GM23338 (cell line): ENCODE data around the gene PRODH2. TPM values are rescaled to one million over a fixed set of nuclear protein-coding genes. Genes with fewer than 3 reads are reported as not detected.

ENCODE experiments used
- ATAC-seq: fragments of 200-7000 bp; cut with Tn5 transposase; 3 replicates; pipeline ENCODE4 v1.9.1; 2020
- DNase-seq: peaks from one replicate; pipeline ENCODE4 v3.0.0-alpha.2; 2015; ENCODE audit warnings: low spot score
- H2AFZ ChIP-seq: fragments of 200-600 bp; sonication (generic); 2 replicates; pipeline ENCODE4 v1.8.0; 2016; ENCODE audit warnings: antibody characterized with exemption, mild to moderate bottlenecking, moderate library complexity
- H3F3A ChIP-seq: fragments of 200-600 bp; sonication (generic); replicated peaks from 2 replicates; pipeline ENCODE4 v1.8.0; 2017; ENCODE audit warnings: antibody characterized with exemption, mixed run types, low read depth
- H3K27ac ChIP-seq: fragments of 200-600 bp; sonication (generic); 2 replicates; pipeline ENCODE4 v1.6.1; 2016; ENCODE audit warnings: low read depth
- H3K27me3 ChIP-seq: fragments of 200-600 bp; sonication (generic); 2 replicates; pipeline ENCODE4 v1.8.0; 2016; ENCODE audit warnings: mild to moderate bottlenecking, mixed run types, moderate library complexity; ENCODE audit not compliant: insufficient read depth
- H3K36me3 ChIP-seq: fragments of 200-600 bp; sonication (generic); 2 replicates; pipeline ENCODE4 v1.8.0; 2016; ENCODE audit warnings: mild to moderate bottlenecking; ENCODE audit not compliant: insufficient read depth
- H3K4me1 ChIP-seq: fragments of 200-600 bp; sonication (generic); 2 replicates; pipeline ENCODE4 v1.8.0; 2016; ENCODE audit warnings: mild to moderate bottlenecking, moderate library complexity; ENCODE audit not compliant: insufficient read depth
- H3K4me2 ChIP-seq: fragments of 200-600 bp; sonication (generic); 2 replicates; pipeline ENCODE4 v1.7.1; 2017; ENCODE audit warnings: mixed run types
- H3K4me3 ChIP-seq: fragments of 200-600 bp; sonication (generic); 2 replicates; pipeline ENCODE4 v1.6.1; 2016; ENCODE audit warnings: mixed run types
- H3K79me2 ChIP-seq: fragments of 200-600 bp; sonication (generic); replicated peaks from 2 replicates; pipeline ENCODE4 v1.8.0; 2017; ENCODE audit warnings: mild to moderate bottlenecking; ENCODE audit not compliant: insufficient read depth
- H3K9me2 ChIP-seq: fragments of 200-600 bp; sonication (generic); 2 replicates; pipeline ENCODE4 v1.8.0; 2017; ENCODE audit not compliant: insufficient read depth
- H4K20me1 ChIP-seq: fragments of 200-600 bp; sonication (generic); replicated peaks from 2 replicates; pipeline ENCODE4 v1.8.0; 2017; ENCODE audit warnings: mild to moderate bottlenecking; ENCODE audit not compliant: insufficient read depth
- H3K27ac Mint-ChIP-seq: 2 replicates; pipeline ENCODE4 v1.8.0; 2020; ENCODE audit warnings: inconsistent platforms, mild to moderate bottlenecking, moderate library complexity, mixed read lengths
- H3K27me3 Mint-ChIP-seq: 3 replicates; pipeline ENCODE4 v1.8.0; 2022; ENCODE audit warnings: low read depth, mild to moderate bottlenecking, moderate library complexity, mixed read lengths, inconsistent platforms; ENCODE audit not compliant: insufficient read depth, poor library complexity
- H3K36me3 Mint-ChIP-seq: 3 replicates; pipeline ENCODE4 v1.8.0; 2021; ENCODE audit warnings: low read depth, mild to moderate bottlenecking, inconsistent platforms, moderate library complexity, mixed read lengths
- H3K4me1 Mint-ChIP-seq: 3 replicates; pipeline ENCODE4 v1.8.0; 2020; ENCODE audit warnings: mild to moderate bottlenecking, inconsistent platforms, mixed read lengths
- H3K4me3 Mint-ChIP-seq: 3 replicates; pipeline ENCODE4 v1.8.0; 2021; ENCODE audit warnings: moderate library complexity, mild to moderate bottlenecking, inconsistent platforms, mixed read lengths
- H3K9me3 Mint-ChIP-seq: 3 replicates; pipeline ENCODE4 v1.8.0; 2020; ENCODE audit warnings: moderate library complexity, mild to moderate bottlenecking, inconsistent platforms, mixed read lengths
- CREB1 ChIP-seq: fragments of 250-450 bp; sonication (Bioruptor Pico); IDR thresholded peaks from 2 replicates; pipeline ENCODE4 v1.5.0; 2020; ENCODE audit warnings: low read depth, mild to moderate bottlenecking, moderate library complexity
- EZH2 ChIP-seq: fragments of 200-600 bp; sonication (generic); IDR thresholded peaks from one replicate; pipeline ENCODE4 v1.8.0; 2017; ENCODE audit warnings: antibody characterized with exemption, mild to moderate bottlenecking, low read depth; ENCODE audit not compliant: unreplicated experiment
- EZH2phosphoT487 ChIP-seq: fragments of 200-600 bp; sonication (generic); IDR thresholded peaks from one replicate; pipeline ENCODE4 v1.8.1; 2018; ENCODE audit warnings: antibody characterized with exemption; ENCODE audit not compliant: unreplicated experiment
- JUNB ChIP-seq: IDR thresholded peaks from one replicate; pipeline ENCODE4 v1.6.1; 2016; ENCODE audit warnings: antibody characterized with exemption; ENCODE audit not compliant: unreplicated experiment
- NANOG ChIP-seq: IDR thresholded peaks from 2 replicates; pipeline ENCODE4 v1.6.1; 2016; ENCODE audit warnings: antibody characterized with exemption, borderline replicate concordance
- STAT1 ChIP-seq: IDR thresholded peaks from one replicate; pipeline ENCODE4 v1.6.1; 2016; ENCODE audit warnings: antibody characterized with exemption; ENCODE audit not compliant: unreplicated experiment
- ZNF331 ChIP-seq: fragments of 250-450 bp; sonication (Bioruptor Pico); IDR thresholded peaks from 2 replicates; pipeline ENCODE4 v1.5.0; 2020; ENCODE audit warnings: low read depth, mild to moderate bottlenecking, moderate library complexity
- polyA plus RNA-seq: library from polyadenylated mRNA; unstranded; fragments of >200 nt; fragmentation: Nextera tagmentation; extraction: Ambion mirVana; gene quantifications from 2 replicates; pipeline ENCODE4 v1.2.1, GENCODE V29; 2016
- total RNA-seq: library from RNA; depleted of rRNA; stranded (reverse); fragments of >200 nt; shearing (Covaris generic); gene quantifications from 2 replicates; pipeline ENCODE4 v1.2.3, GENCODE V29; 2014
- TF ChIP-seq, protein P1 (sequence below), 2 experiments: fragments of 200-600 bp in 1 of 2; sonication (generic) in 1 of 2; conservative IDR thresholded peaks; 2 replicates each; pipeline versions ENCODE4 v1.5.1 to v1.6.1; 2016 to 2017; ENCODE audit warnings: antibody characterized with exemption in 2 of 2, low read depth in 2 of 2, mild to moderate bottlenecking in 2 of 2, moderate library complexity in 1 of 2
- TF ChIP-seq, protein P2 (sequence below): fragments of 250-450 bp; sonication (Bioruptor Pico); IDR thresholded peaks from 2 replicates; pipeline ENCODE4 v1.5.0; 2020; ENCODE audit warnings: mild to moderate bottlenecking, moderate library complexity
- TF ChIP-seq, protein P3 (sequence below): IDR thresholded peaks from 2 replicates; pipeline ENCODE4 v1.6.1; 2016; ENCODE audit warnings: antibody characterized with exemption
- TF ChIP-seq, protein P4 (sequence below): IDR thresholded peaks from one replicate; pipeline ENCODE4 v1.6.1; 2018; ENCODE audit warnings: antibody characterized with exemption; ENCODE audit not compliant: unreplicated experiment

PRODH2 gene
- total and polyA plus RNA-seq, 2 experiments from 2014 or later = not detected

DNA sequence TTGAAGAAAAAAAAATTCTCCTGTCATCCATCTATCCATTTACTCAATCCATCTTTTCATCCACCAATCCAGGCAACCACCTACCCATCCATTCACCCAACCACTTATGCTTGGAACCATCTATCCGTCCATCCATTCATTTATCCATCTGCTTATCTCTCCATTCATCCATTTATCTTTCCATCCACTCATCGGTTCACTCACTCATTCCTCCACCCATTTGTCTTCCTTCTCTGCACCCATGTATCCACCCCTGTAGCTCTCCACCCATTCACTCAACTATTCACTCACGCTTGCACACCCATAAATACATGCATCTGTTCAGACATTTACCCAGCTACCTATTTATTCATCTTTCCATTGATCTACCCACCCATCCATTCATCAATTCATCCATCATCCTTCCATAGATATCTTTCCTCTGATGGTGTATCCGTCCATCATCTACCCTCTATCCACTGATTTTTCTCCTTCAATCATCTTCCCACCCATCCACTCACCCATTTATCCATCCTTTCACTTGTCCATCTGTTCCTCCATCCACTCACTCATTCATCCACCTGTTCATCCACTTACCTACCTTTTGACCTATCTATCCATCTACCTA lies 30.1 kb upstream of the PRODH2 start:
- DNase-seq (no peak), ATAC-seq (no peak)
- no peaks in the 10 kb centered on the region for H3K79me2 ChIP-seq
- H2AFZ ChIP-seq = no peak overlapping the region
- H3K27ac ChIP-seq = no peak overlapping the region
- H3K4me1 Mint-ChIP-seq = peaks cover 19% of the 10 kb centered on the region
- H3K4me1 ChIP-seq = peaks cover 12% of the 10 kb centered on the region
- no peaks in the 10 kb centered on the region for H3K36me3 ChIP-seq
- H3K9me2 ChIP-seq = peaks cover 12% of the 10 kb centered on the region
- no peaks in the 10 kb centered on the region; the same call in 2 of the 3 replicates for H3K36me3 Mint-ChIP-seq
- no peak overlapping the region for H3K4me3 ChIP-seq
- TF ChIP-seq, protein P1, sequence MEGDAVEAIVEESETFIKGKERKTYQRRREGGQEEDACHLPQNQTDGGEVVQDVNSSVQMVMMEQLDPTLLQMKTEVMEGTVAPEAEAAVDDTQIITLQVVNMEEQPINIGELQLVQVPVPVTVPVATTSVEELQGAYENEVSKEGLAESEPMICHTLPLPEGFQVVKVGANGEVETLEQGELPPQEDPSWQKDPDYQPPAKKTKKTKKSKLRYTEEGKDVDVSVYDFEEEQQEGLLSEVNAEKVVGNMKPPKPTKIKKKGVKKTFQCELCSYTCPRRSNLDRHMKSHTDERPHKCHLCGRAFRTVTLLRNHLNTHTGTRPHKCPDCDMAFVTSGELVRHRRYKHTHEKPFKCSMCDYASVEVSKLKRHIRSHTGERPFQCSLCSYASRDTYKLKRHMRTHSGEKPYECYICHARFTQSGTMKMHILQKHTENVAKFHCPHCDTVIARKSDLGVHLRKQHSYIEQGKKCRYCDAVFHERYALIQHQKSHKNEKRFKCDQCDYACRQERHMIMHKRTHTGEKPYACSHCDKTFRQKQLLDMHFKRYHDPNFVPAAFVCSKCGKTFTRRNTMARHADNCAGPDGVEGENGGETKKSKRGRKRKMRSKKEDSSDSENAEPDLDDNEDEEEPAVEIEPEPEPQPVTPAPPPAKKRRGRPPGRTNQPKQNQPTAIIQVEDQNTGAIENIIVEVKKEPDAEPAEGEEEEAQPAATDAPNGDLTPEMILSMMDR (conservative IDR thresholded peaks at IDR 0.05; ENCODE audit: low read depth in 2 of 2) = no peak
- TF ChIP-seq, protein P2, sequence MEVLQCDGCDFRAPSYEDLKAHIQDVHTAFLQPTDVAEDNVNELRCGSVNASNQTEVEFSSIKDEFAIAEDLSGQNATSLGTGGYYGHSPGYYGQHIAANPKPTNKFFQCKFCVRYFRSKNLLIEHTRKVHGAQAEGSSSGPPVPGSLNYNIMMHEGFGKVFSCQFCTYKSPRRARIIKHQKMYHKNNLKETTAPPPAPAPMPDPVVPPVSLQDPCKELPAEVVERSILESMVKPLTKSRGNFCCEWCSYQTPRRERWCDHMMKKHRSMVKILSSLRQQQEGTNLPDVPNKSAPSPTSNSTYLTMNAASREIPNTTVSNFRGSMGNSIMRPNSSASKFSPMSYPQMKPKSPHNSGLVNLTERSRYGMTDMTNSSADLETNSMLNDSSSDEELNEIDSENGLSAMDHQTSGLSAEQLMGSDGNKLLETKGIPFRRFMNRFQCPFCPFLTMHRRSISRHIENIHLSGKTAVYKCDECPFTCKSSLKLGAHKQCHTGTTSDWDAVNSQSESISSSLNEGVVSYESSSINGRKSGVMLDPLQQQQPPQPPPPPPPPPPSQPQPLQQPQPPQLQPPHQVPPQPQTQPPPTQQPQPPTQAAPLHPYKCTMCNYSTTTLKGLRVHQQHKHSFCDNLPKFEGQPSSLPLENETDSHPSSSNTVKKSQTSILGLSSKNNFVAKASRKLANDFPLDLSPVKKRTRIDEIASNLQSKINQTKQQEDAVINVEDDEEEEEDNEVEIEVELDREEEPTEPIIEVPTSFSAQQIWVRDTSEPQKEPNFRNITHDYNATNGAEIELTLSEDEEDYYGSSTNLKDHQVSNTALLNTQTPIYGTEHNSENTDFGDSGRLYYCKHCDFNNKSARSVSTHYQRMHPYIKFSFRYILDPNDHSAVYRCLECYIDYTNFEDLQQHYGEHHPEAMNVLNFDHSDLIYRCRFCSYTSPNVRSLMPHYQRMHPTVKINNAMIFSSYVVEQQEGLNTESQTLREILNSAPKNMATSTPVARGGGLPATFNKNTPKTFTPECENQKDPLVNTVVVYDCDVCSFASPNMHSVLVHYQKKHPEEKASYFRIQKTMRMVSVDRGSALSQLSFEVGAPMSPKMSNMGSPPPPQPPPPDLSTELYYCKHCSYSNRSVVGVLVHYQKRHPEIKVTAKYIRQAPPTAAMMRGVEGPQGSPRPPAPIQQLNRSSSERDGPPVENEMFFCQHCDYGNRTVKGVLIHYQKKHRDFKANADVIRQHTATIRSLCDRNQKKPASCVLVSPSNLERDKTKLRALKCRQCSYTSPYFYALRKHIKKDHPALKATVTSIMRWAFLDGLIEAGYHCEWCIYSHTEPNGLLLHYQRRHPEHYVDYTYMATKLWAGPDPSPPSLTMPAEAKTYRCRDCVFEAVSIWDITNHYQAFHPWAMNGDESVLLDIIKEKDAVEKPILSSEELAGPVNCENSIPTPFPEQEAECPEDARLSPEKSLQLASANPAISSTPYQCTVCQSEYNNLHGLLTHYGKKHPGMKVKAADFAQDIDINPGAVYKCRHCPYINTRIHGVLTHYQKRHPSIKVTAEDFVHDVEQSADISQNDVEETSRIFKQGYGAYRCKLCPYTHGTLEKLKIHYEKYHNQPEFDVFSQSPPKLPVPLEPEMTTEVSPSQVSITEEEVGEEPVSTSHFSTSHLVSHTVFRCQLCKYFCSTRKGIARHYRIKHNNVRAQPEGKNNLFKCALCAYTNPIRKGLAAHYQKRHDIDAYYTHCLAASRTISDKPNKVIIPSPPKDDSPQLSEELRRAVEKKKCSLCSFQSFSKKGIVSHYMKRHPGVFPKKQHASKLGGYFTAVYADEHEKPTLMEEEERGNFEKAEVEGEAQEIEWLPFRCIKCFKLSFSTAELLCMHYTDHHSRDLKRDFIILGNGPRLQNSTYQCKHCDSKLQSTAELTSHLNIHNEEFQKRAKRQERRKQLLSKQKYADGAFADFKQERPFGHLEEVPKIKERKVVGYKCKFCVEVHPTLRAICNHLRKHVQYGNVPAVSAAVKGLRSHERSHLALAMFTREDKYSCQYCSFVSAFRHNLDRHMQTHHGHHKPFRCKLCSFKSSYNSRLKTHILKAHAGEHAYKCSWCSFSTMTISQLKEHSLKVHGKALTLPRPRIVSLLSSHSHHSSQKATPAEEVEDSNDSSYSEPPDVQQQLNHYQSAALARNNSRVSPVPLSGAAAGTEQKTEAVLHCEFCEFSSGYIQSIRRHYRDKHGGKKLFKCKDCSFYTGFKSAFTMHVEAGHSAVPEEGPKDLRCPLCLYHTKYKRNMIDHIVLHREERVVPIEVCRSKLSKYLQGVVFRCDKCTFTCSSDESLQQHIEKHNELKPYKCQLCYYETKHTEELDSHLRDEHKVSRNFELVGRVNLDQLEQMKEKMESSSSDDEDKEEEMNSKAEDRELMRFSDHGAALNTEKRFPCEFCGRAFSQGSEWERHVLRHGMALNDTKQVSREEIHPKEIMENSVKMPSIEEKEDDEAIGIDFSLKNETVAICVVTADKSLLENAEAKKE (CRISPR knock-in tag) = no peak
- TF ChIP-seq, protein P3, sequence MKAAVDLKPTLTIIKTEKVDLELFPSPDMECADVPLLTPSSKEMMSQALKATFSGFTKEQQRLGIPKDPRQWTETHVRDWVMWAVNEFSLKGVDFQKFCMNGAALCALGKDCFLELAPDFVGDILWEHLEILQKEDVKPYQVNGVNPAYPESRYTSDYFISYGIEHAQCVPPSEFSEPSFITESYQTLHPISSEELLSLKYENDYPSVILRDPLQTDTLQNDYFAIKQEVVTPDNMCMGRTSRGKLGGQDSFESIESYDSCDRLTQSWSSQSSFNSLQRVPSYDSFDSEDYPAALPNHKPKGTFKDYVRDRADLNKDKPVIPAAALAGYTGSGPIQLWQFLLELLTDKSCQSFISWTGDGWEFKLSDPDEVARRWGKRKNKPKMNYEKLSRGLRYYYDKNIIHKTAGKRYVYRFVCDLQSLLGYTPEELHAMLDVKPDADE = no peak
- no peak for TF ChIP-seq JUNB
- no peak for TF ChIP-seq CREB1 (CRISPR knock-in tag)
- TF ChIP-seq STAT1 = no peak
- TF ChIP-seq NANOG = no peak
- no peak for TF ChIP-seq ZNF331 (CRISPR knock-in tag)
- TF ChIP-seq EZH2 = no peak
- TF ChIP-seq EZH2phosphoT487 = no peak
- TF ChIP-seq, protein P4, sequence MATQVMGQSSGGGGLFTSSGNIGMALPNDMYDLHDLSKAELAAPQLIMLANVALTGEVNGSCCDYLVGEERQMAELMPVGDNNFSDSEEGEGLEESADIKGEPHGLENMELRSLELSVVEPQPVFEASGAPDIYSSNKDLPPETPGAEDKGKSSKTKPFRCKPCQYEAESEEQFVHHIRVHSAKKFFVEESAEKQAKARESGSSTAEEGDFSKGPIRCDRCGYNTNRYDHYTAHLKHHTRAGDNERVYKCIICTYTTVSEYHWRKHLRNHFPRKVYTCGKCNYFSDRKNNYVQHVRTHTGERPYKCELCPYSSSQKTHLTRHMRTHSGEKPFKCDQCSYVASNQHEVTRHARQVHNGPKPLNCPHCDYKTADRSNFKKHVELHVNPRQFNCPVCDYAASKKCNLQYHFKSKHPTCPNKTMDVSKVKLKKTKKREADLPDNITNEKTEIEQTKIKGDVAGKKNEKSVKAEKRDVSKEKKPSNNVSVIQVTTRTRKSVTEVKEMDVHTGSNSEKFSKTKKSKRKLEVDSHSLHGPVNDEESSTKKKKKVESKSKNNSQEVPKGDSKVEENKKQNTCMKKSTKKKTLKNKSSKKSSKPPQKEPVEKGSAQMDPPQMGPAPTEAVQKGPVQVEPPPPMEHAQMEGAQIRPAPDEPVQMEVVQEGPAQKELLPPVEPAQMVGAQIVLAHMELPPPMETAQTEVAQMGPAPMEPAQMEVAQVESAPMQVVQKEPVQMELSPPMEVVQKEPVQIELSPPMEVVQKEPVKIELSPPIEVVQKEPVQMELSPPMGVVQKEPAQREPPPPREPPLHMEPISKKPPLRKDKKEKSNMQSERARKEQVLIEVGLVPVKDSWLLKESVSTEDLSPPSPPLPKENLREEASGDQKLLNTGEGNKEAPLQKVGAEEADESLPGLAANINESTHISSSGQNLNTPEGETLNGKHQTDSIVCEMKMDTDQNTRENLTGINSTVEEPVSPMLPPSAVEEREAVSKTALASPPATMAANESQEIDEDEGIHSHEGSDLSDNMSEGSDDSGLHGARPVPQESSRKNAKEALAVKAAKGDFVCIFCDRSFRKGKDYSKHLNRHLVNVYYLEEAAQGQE = no peak
- peaks cover 44% of the 10 kb centered on the region for H3K27me3 Mint-ChIP-seq
- peaks cover 2% of the 10 kb centered on the region; the same call in 1 of the 2 replicates for H4K20me1 ChIP-seq
- H3F3A ChIP-seq = 0 out of 2 replicates have a peak, but pooled peaks cover 3% of the 10 kb centered on the region
- H3K4me3 Mint-ChIP-seq = no peak overlapping the region; the same call in 2 of the 3 replicates
- peaks cover 3% of the 10 kb centered on the region; the same call in 2 of the 3 replicates for H3K9me3 Mint-ChIP-seq
- no peak overlapping the region for H3K4me2 ChIP-seq
- H3K27ac Mint-ChIP-seq = no peak overlapping the region
- H3K27me3 ChIP-seq = peaks cover 34% of the 10 kb centered on the region
